ENCODE data around the gene BCL11B.

GRCh38 chr14:99133636-99134515 is 138.1 kb downstream of the BCL11B start:
- TF ChIP-seq CEBPB (IDR thresholded peaks at IDR 0.05) (no peak), EP300 (IDR thresholded peaks at IDR 0.05; ENCODE audit: borderline replicate concordance) (no peak), TEAD4 (IDR thresholded peaks at IDR 0.05) (no peak), RAD21 (IDR thresholded peaks at IDR 0.05; ENCODE audit: low read depth) (no peak), TAF1 (IDR thresholded peaks at IDR 0.05; ENCODE audit: low read depth) (no peak), FOXM1 (IDR thresholded peaks at IDR 0.05; ENCODE audit: borderline replicate concordance, low read depth) (no peak), CREB1 (IDR thresholded peaks at IDR 0.05; ENCODE audit: low read depth) (no peak)

Data from Ishikawa (cell line).